GM12874 (cell line): Measurements from ENCODE around the gene CLSTN1.
A peak's percentile ranks its signal among the peaks of the same experiment; 100 is the strongest.

Experiments used
- TF ChIP-seq, protein P1 (sequence below): IDR thresholded peaks from 2 replicates; pipeline ENCODE4 v1.5.1; 2011; ENCODE audit warnings: low read depth, mild to moderate bottlenecking, control low read depth, low read length, moderate library complexity; ENCODE audit not compliant: insufficient read depth

Gene CLSTN1

GRCh38 chr1:9836632-9836960 lies 12.8 kb upstream of the CLSTN1 start:
- TF ChIP-seq, protein P1, sequence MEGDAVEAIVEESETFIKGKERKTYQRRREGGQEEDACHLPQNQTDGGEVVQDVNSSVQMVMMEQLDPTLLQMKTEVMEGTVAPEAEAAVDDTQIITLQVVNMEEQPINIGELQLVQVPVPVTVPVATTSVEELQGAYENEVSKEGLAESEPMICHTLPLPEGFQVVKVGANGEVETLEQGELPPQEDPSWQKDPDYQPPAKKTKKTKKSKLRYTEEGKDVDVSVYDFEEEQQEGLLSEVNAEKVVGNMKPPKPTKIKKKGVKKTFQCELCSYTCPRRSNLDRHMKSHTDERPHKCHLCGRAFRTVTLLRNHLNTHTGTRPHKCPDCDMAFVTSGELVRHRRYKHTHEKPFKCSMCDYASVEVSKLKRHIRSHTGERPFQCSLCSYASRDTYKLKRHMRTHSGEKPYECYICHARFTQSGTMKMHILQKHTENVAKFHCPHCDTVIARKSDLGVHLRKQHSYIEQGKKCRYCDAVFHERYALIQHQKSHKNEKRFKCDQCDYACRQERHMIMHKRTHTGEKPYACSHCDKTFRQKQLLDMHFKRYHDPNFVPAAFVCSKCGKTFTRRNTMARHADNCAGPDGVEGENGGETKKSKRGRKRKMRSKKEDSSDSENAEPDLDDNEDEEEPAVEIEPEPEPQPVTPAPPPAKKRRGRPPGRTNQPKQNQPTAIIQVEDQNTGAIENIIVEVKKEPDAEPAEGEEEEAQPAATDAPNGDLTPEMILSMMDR: no peak

- TF ChIP-seq, protein P1: no peak
Observed at GRCh38 chr1:9835758-9836631, 12.2 kb upstream of the CLSTN1 start.

- TF ChIP-seq, protein P1: no peak
Observed at GRCh38 chr1:9835404-9835757, 11.6 kb upstream of the CLSTN1 start.

GRCh38 chr1:9833632-9834031 lies 9.9 kb upstream of the CLSTN1 start:
- TF ChIP-seq, protein P1: no peak

GRCh38 chr1:9827558-9828185 lies 3.9 kb upstream of the CLSTN1 start:
- TF ChIP-seq, protein P1: peak; percentile 52; the same call in 1 of the 2 replicates

- TF ChIP-seq, protein P1: no peak
Observed at GRCh38 chr1:9826616-9827015, 2.9 kb upstream of the CLSTN1 start.

- TF ChIP-seq, protein P1: no peak
Observed at GRCh38 chr1:9826087-9826486, 2.3 kb upstream of the CLSTN1 start.
